GM21390 (cell line): ENCODE measurements around the gene HES5.

Experiments
- ATAC-seq: cut with Tn5 transposase; IDR thresholded peaks from one replicate; pipeline ENCODE4 v1.9.1; 2021; ENCODE audit not compliant: unreplicated experiment

The HES5 gene

GRCh38 chr1:2547210-2548067, 17.4 kb upstream of the HES5 start:
- ATAC-seq, result peak; percentile 3

- peak; percentile 32 for ATAC-seq
These were observed 16.6 kb upstream of the HES5 start for GRCh38 chr1:2546515-2547209.

GRCh38 chr1:2545754-2546514, 15.9 kb upstream of the HES5 start:
- ATAC-seq, result peak; percentile 30

GRCh38 chr1:2544875-2545640, 15.0 kb upstream of the HES5 start:
- ATAC-seq, result no peak

GRCh38 chr1:2544093-2544874, 14.2 kb upstream of the HES5 start:
- ATAC-seq, result no peak

- no peak for ATAC-seq
These were observed 13.6 kb upstream of the HES5 start for GRCh38 chr1:2543543-2544092.

- no peak for ATAC-seq
These were observed 12.3 kb upstream of the HES5 start for GRCh38 chr1:2542246-2542915.

- no peak for ATAC-seq
These were observed 11.7 kb upstream of the HES5 start for GRCh38 chr1:2541619-2542245.

GRCh38 chr1:2540816-2541492, 10.9 kb upstream of the HES5 start:
- ATAC-seq, result no peak

GRCh38 chr1:2539312-2539907, 9.3 kb upstream of the HES5 start:
- ATAC-seq, result no peak

GRCh38 chr1:2538872-2539271, 8.8 kb upstream of the HES5 start:
- no peak for ATAC-seq

GRCh38 chr1:2538376-2538775, 8.3 kb upstream of the HES5 start:
- no peak for ATAC-seq

- no peak for ATAC-seq
These were observed 7.7 kb upstream of the HES5 start for GRCh38 chr1:2537784-2538115.

GRCh38 chr1:2535981-2536380, 5.9 kb upstream of the HES5 start:
- no peak for ATAC-seq

- no peak for ATAC-seq
These were observed 5.4 kb upstream of the HES5 start for GRCh38 chr1:2535455-2535854.

- no peak for ATAC-seq
These were observed 4.8 kb upstream of the HES5 start for GRCh38 chr1:2534687-2535441.

GRCh38 chr1:2534315-2534686, 4.2 kb upstream of the HES5 start:
- no peak for ATAC-seq
